Pancreas (tissue), 10 donors: ENCODE results near the gene SGK1. TPM values are rescaled to one million over a fixed set of nuclear protein-coding genes. Genes with fewer than 3 reads are reported as not detected.

Experiments used
- ATAC-seq, 4 donors: fragments of 200-7000 bp; cut with Tn5 transposase; one replicate each; pipeline versions ENCODE4 v1.8.0 to v1.9.1; 2020; ENCODE audit warnings: mild to moderate bottlenecking in 4 of 4, moderate library complexity in 4 of 4
- DNase-seq, 6 donors: peaks; one replicate each; pipeline ENCODE4 v3.0.0-alpha.2; 2020
- FAIRE-seq: peaks from 2 replicates; lab custom pipeline; 2012; peaks lifted over from hg19 to GRCh38; lab: Jason Lieb, UNC
- H3K27ac ChIP-seq, 4 donors: fragments of 200-600 bp; sonication (generic); 1 replicate in 3 of 4; 2 replicates in 1 of 4; pipeline versions ENCODE4 v1.5.0 to v1.8.0; 2020
- H3K27me3 ChIP-seq, 4 donors: fragments of 200-600 bp; one replicate each; pipeline ENCODE4 v1.8.0; 2021
- H3K36me3 ChIP-seq, 3 donors: fragments of 200-600 bp; sonication (generic) in 1 of 3; one replicate each; pipeline versions ENCODE4 v1.5.0 to v1.8.0; 2020 to 2021
- H3K4me1 ChIP-seq, 3 donors: fragments of 200-600 bp; one replicate each; pipeline ENCODE4 v1.8.0; 2021
- H3K4me3 ChIP-seq, 4 donors: fragments of 200-600 bp; sonication (generic) in 2 of 4; one replicate each; pipeline versions ENCODE4 v1.5.0 to v1.8.0; 2020 to 2021
- H3K9me3 ChIP-seq, 4 donors: fragments of 200-600 bp; one replicate each; pipeline ENCODE4 v1.8.0; 2021
- CTCF ChIP-seq, 4 donors: fragments of 200-600 bp; sonication (generic) in 3 of 4; IDR thresholded peaks; one replicate each; pipeline versions ENCODE4 v1.5.0 to v1.8.0; 2021; ENCODE audit warnings: antibody characterized with exemption in 4 of 4
- WGBS, 2 donors: extraction: QIAGEN DNeasy Blood & Tissue Kit; methylation state at CpG; one replicate each; pipeline ENCODE4 v1.1.7; 2013; 5-methylcytosine and 5-hydroxymethylcytosine counted together
- intact Hi-C, 3 donors: fragments of 100-400 bp; cut with DNase I; formaldehyde crosslinking; loops; one replicate each; pipeline versions ENCODE4 v1.11.1 to v1.14.2; 2022
- polyA plus RNA-seq, 2 donors: library from polyadenylated mRNA; stranded (reverse); fragments of 200-250 nt; gene quantifications; one replicate each; pipeline ENCODE4 v1.2.3, GENCODE V29; 2013
- total RNA-seq, 6 donors: library from RNA; stranded (reverse); fragmentation: NEBNext Ultra II Directional in 4 of 6; extraction: Animal tissue kit (Norgen Biotek cat#: 25700) in 4 of 6; gene quantifications; one replicate each; pipeline versions ENCODE4 v1.2.1 to v1.2.4, GENCODE V29; 2021 to 2023
- donor health status: healthy with polysubstance abuse.
- donor health status: DM: no; HTN: no; CAD: no; lungs with moderate emphysema.
- donor health status: DM: no; HTN: no; CAD: no.
- donor health status: control.
- donor health status: control.
- donor health status: Bipolar disorder and iron deficiency.
- donor health status: DM: yes; HTN: yes; CAD: no.
- donor health status: DM: no; HTN: no; CAD: no.
- donor health status: DM: no; HTN: no; CAD: no.
- donor health status: DM: yes; HTN: yes; CAD: no.

The SGK1 gene
- total and polyA plus RNA-seq, 8 donors = 56.8 to 189 (median 95.4) TPM

- FAIRE-seq (no peak), ATAC-seq (peak in 2 of 4 donors; percentile 16 to 47), DNase-seq (no peak)
- Histone ChIP-seq H3K27me3 (no peaks in the 10 kb centered on the region), H3K36me3 (no peaks in the 10 kb centered on the region), H3K27ac (no peak overlapping the region), H3K9me3 (no peaks in the 10 kb centered on the region), H3K4me1 (peaks cover 0 to 8% (median 3%) of the 10 kb centered on the region in 3 donors), H3K4me3 (no peak overlapping the region)
- TF ChIP-seq CTCF (IDR thresholded peaks at IDR 0.05) = no peak
- WGBS, 2 donors = 62 to 78% methylated on average over 3 of the region's 3 CpGs
- intact Hi-C loops = no loop called here
Measured at GRCh38 chr6:134162932-134163331, 155.0 kb downstream of the SGK1 start.

DNA sequence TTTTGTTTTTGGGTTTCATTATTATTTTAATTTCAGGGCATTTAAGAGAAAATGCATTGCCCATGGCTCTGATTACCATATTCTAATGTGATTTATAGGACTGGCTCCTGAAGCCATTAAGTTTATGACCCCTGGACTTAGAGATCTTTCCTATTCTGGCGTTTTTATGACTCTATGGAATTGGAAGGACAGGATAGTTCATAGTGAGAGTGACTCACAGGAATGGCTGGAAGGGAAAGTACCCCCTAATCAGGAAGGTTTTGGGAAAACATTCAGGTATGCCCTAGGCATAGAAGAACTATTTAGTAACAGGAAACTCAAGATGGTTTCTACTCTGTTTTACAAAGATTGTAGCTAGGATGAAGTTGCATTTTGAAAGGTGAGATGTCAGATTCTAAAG lies 156.9 kb downstream of the SGK1 start:
- no peaks in the 10 kb centered on the region for H3K36me3 ChIP-seq
- DNase-seq = no peak
- H3K27me3 ChIP-seq = no peaks in the 10 kb centered on the region
- TF ChIP-seq CTCF (IDR thresholded peaks at IDR 0.05) = no peak
- 49% methylated on average over 1 of the region's 1 CpG for WGBS, 2 donors
- no peaks in the 10 kb centered on the region for H3K4me1 ChIP-seq
- H3K4me3 ChIP-seq = no peak overlapping the region
- FAIRE-seq = no peak
- no peaks in the 10 kb centered on the region for H3K9me3 ChIP-seq
- intact Hi-C loops = no loop called here
- ATAC-seq = peak in 3 of 4 donors; percentile 47 to 66 (median 48)
- H3K27ac ChIP-seq = peak overlapping the region in 1 of 4 donors; percentile 24

DNA sequence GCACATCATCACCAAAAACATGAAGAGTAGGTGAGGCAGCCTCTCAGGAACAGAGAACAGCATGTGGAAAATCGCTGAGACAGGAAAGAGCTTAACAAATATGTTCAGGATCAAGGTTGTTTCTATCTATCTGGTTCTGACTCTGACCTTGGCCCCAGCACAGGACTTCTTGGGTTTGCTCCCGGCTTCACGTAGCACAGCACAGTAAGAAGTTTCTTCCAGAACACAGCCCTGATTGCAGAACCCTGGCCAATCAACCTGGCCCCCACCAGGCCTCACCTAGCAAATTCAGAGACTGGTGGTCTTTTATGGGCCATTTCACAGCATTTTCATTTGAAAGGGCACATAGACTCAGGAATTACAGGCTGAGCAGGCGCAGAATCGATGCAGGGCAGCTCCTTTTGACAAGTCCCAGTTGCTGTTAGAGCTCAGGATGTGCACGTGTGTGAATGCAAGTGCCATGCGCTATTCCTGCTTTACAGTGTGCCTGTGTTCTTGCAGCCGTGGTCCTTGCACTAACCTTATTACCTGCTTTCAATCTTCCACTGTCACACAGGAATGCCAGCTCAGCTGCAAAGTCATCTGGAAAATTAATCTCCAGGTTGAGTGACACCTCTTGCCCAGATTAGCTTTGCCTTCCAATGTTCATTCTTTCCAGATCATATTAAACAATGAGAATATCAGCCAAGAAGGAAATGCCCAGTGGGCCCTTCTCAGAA lies 165.0 kb downstream of the SGK1 start:
- FAIRE-seq (no peak), DNase-seq (peak in 1 of 6 donors; percentile 35), ATAC-seq (peak; percentile 50 to 81 (median 72))
- H3K4me1 ChIP-seq = peaks cover 5 to 8% (median 6%) of the 10 kb centered on the region in 3 donors
- H3K27ac ChIP-seq = peak overlapping the region in 1 of 4 donors; percentile 0
- no peaks in the 10 kb centered on the region for H3K9me3 ChIP-seq
- intact Hi-C loops = loop anchor here in 1 of 3 donors (10.0 kb wide), 1 partner anchor 782 kb away; no protein-coding TSS in a partner anchor
- H3K36me3 ChIP-seq = no peaks in the 10 kb centered on the region
- H3K4me3 ChIP-seq = no peak overlapping the region
- TF ChIP-seq CTCF (IDR thresholded peaks at IDR 0.05) = no peak
- 16 to 22% methylated on average over 8 of the region's 8 CpGs for WGBS, 2 donors
- H3K27me3 ChIP-seq = no peaks in the 10 kb centered on the region

GRCh38 chr6:134148566-134148965 lies 169.3 kb downstream of the SGK1 start:
- H3K9me3 ChIP-seq = no peaks in the 10 kb centered on the region
- 66 to 67% methylated on average over 2 of the region's 2 CpGs for WGBS, 2 donors
- intact Hi-C loops = no loop called here
- no peak for DNase-seq
- ATAC-seq = no peak
- H3K4me3 ChIP-seq = no peak overlapping the region
- H3K27ac ChIP-seq = no peak overlapping the region
- H3K27me3 ChIP-seq = no peaks in the 10 kb centered on the region
- H3K4me1 ChIP-seq = peaks cover 5 to 8% (median 6%) of the 10 kb centered on the region in 3 donors
- no peaks in the 10 kb centered on the region for H3K36me3 ChIP-seq
- no peak for FAIRE-seq
- no peak for TF ChIP-seq CTCF (IDR thresholded peaks at IDR 0.05)

DNA sequence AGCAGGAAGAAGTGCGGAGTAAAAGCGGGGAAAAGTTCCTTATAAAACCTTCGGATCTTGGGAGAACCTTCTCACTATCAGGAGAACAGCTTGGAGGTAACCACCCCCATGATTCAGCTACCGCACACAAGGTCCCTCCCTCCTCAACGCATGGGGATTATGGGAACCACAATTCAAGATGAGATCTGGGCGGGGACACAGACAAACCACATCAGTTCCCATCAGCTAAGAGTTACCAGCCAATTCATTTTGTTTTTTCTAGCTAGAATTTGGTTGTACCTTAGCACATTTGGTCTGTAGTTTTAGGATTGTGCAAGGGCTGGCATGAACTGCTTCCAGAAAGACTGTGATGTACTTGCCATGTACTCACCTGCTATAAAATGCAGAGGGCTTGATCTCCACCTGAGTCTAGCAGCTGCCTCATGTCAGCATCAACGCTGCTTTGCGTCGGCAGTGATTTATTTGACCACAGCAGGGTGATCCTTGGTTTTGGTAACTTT lies 170.8 kb downstream of the SGK1 start:
- FAIRE-seq = no peak
- no peaks in the 10 kb centered on the region for H3K36me3 ChIP-seq
- intact Hi-C loops = no loop called here
- H3K27ac ChIP-seq = no peak overlapping the region
- H3K4me1 ChIP-seq = no peaks in the 10 kb centered on the region
- DNase-seq = no peak
- no peak overlapping the region for H3K4me3 ChIP-seq
- no peak for TF ChIP-seq CTCF (IDR thresholded peaks at IDR 0.05)
- ATAC-seq = no peak
- H3K27me3 ChIP-seq = no peaks in the 10 kb centered on the region
- 92 to 94% methylated on average over 9 of the region's 9 CpGs for WGBS, 2 donors
- no peaks in the 10 kb centered on the region for H3K9me3 ChIP-seq
